ENCODE data around the gene ADCY10.

ADCY10 gene

GRCh38 chr1:167764458-167765330 is 149.2 kb downstream of the ADCY10 start:
- peaks cover 21% of the 10 kb centered on the region for H3K4me1 Mint-ChIP-seq (ENCODE audit: low read depth)
- H3K9me3 Mint-ChIP-seq = no peaks in the 10 kb centered on the region
- H3K36me3 Mint-ChIP-seq (ENCODE audit: low read depth) = peaks cover 25% of the 10 kb centered on the region
- H3K27ac Mint-ChIP-seq = no peak overlapping the region
- H3K27me3 Mint-ChIP-seq = no peaks in the 10 kb centered on the region
- H3K4me3 Mint-ChIP-seq = no peak overlapping the region

GRCh38 chr1:167763525-167764220 is 150.3 kb downstream of the ADCY10 start:
- Mint-ChIP-seq H3K27me3 (no peaks in the 10 kb centered on the region), H3K27ac (no peak overlapping the region), H3K4me3 (no peak overlapping the region), H3K4me1 (ENCODE audit: low read depth) (peaks cover 21% of the 10 kb centered on the region), H3K36me3 (ENCODE audit: low read depth) (peaks cover 14% of the 10 kb centered on the region), H3K9me3 (no peaks in the 10 kb centered on the region)

- H3K27me3 Mint-ChIP-seq = no peaks in the 10 kb centered on the region
- H3K27ac Mint-ChIP-seq = peak overlapping the region; percentile 28
- no peaks in the 10 kb centered on the region for H3K9me3 Mint-ChIP-seq
- H3K4me3 Mint-ChIP-seq = peak overlapping the region; percentile 17
- peaks cover 21% of the 10 kb centered on the region for H3K4me1 Mint-ChIP-seq (ENCODE audit: low read depth)
- peaks cover 4% of the 10 kb centered on the region for H3K36me3 Mint-ChIP-seq (ENCODE audit: low read depth)
These were observed 151.7 kb downstream of the ADCY10 start for GRCh38 chr1:167762061-167762746.

- H3K27ac Mint-ChIP-seq = no peak overlapping the region
- H3K36me3 Mint-ChIP-seq (ENCODE audit: low read depth) = no peaks in the 10 kb centered on the region
- H3K4me1 Mint-ChIP-seq (ENCODE audit: low read depth) = peaks cover 27% of the 10 kb centered on the region
- H3K27me3 Mint-ChIP-seq = no peaks in the 10 kb centered on the region
- H3K9me3 Mint-ChIP-seq = no peaks in the 10 kb centered on the region
- H3K4me3 Mint-ChIP-seq = no peak overlapping the region
These were observed 152.5 kb downstream of the ADCY10 start for GRCh38 chr1:167761400-167761799.

All from stimulated activated naive CD8-positive, alpha-beta T cell treated with anti-CD3 and anti-CD28 coated beads, Interleukin-15, Interleukin-2, amounts not matched to agents 100 ng/mL and 50 ng/mL, for 24 hours (primary cell).